Caco-2 (cell line): ENCODE measurements around the gene ABHD8. TPM values are rescaled to one million over a fixed set of nuclear protein-coding genes. Genes with fewer than 3 reads are reported as not detected.

Source experiments
- BruUV-seq: library from RNA; stranded (reverse); fragments of 400-500 nt; replicated peaks from 2 replicates; lab custom pipeline; 2021; lab: Mats Ljungman, UMichigan
- CTCF ChIA-PET: fragments of 300-600 bp; sonication (Branson Sonifier 250); formaldehyde crosslinking; loops from one replicate; lab custom pipeline; 2022; ENCODE audit warnings: antibody characterized with exemption; lab: Charles Lee
- POLR2A ChIA-PET: fragments of 300-600 bp; sonication (Branson Sonifier 250); formaldehyde crosslinking; loops from one replicate; lab custom pipeline; 2022; ENCODE audit warnings: antibody characterized with exemption; lab: Charles Lee
- DNase-seq, 2 experiments: peaks; one replicate each; pipeline versions ENCODE4 v3.0.0 to v3.0.0-alpha.2; 2020 to 2022
- H3K27me3 ChIP-seq: replicated peaks from 2 replicates; pipeline ENCODE4 v1.6.0; 2011; ENCODE audit warnings: low read length; ENCODE audit not compliant: control insufficient read depth, insufficient read depth
- H3K36me3 ChIP-seq: 2 replicates; pipeline ENCODE4 v1.5.1; 2011; ENCODE audit warnings: low read length; ENCODE audit not compliant: control insufficient read depth, insufficient read depth
- H3K4me1 ChIP-seq: fragments of 250-450 bp; sonication (Bioruptor Pico); 2 replicates; pipeline ENCODE4 v1.5.1; 2020; ENCODE audit warnings: mild to moderate bottlenecking
- H3K4me3 ChIP-seq: 2 replicates; pipeline ENCODE4 v1.5.1; 2011; ENCODE audit warnings: low read depth, mild to moderate bottlenecking, control low read depth, low read length
- H3K9me3 ChIP-seq: fragments of 250-450 bp; sonication (Bioruptor Pico); 2 replicates; pipeline ENCODE4 v1.5.1; 2020; ENCODE audit warnings: mild to moderate bottlenecking, moderate library complexity
- H3K27ac Mint-ChIP-seq: one replicate; pipeline ENCODE4 v1.8.0; 2022; ENCODE audit warnings: mixed read lengths; ENCODE audit not compliant: unreplicated experiment
- H3K27me3 Mint-ChIP-seq: one replicate; pipeline ENCODE4 v1.8.0; 2022; ENCODE audit warnings: mixed read lengths; ENCODE audit not compliant: insufficient read depth, unreplicated experiment
- H3K36me3 Mint-ChIP-seq: one replicate; pipeline ENCODE4 v1.8.0; 2022; ENCODE audit warnings: mild to moderate bottlenecking, mixed read lengths; ENCODE audit not compliant: insufficient read depth, unreplicated experiment
- H3K4me1 Mint-ChIP-seq: one replicate; pipeline ENCODE4 v1.8.0; 2022; ENCODE audit warnings: low read depth, mixed read lengths; ENCODE audit not compliant: unreplicated experiment
- H3K4me3 Mint-ChIP-seq: one replicate; pipeline ENCODE4 v1.8.0; 2022; ENCODE audit warnings: mild to moderate bottlenecking, moderate library complexity, mixed read lengths; ENCODE audit not compliant: unreplicated experiment
- H3K9me3 Mint-ChIP-seq: one replicate; pipeline ENCODE4 v1.8.0; 2022; ENCODE audit warnings: mixed read lengths; ENCODE audit not compliant: unreplicated experiment
- CTCF ChIP-seq, 2 experiments: fragments of 200-600 bp in 1 of 2; IDR thresholded peaks; 1 replicate in 1 of 2; 2 replicates in 1 of 2; pipeline versions ENCODE4 v1.5.1 to v1.8.0; 2011 to 2022; ENCODE audit warnings: antibody characterized with exemption in 1 of 2, control low read depth in 1 of 2, inconsistent platforms in 1 of 2, low read depth in 1 of 2, low read length in 1 of 2, mild to moderate bottlenecking in 1 of 2, moderate library complexity in 1 of 2; ENCODE audit not compliant: insufficient read depth in 1 of 2, severe bottlenecking in 1 of 2, unreplicated experiment in 1 of 2
- intact Hi-C: fragments of 100-400 bp; cut with micrococcal nuclease; formaldehyde crosslinking; loops from one replicate; pipeline ENCODE4 v1.10.0; 2022; ENCODE audit not compliant: unreplicated experiment
- total RNA-seq: library from RNA; stranded (reverse); gene quantifications from 2 replicates; pipeline ENCODE4 v1.2.3, GENCODE V29; 2022

The ABHD8 gene
- total RNA-seq, 1 experiment from 2014 or later = 11.3 TPM

- H3K9me3 Mint-ChIP-seq = no peaks in the 10 kb centered on the region
- BruUV-seq = no TSS peak
- no peak for DNase-seq
- H3K27me3 Mint-ChIP-seq = no peaks in the 10 kb centered on the region
- Histone ChIP-seq H3K4me3 (peak overlapping the region; percentile 7), H3K9me3 (no peaks in the 10 kb centered on the region), H3K36me3 (peaks cover under 1% of the 10 kb centered on the region), H3K4me1 (peaks cover 20% of the 10 kb centered on the region), H3K27me3 (no peaks in the 10 kb centered on the region)
- H3K27ac Mint-ChIP-seq = no peak overlapping the region
- peaks cover 25% of the 10 kb centered on the region for H3K36me3 Mint-ChIP-seq
- CTCF ChIA-PET = interaction anchor here (1.7 kb wide), 1 partner anchor 22 kb away, joined by 7 read pairs; the partner anchor contains the start of gene MRPL34
- no peak for TF ChIP-seq CTCF (IDR thresholded peaks at IDR 0.05; ENCODE audit: insufficient read depth in 1 of 2, low read depth in 1 of 2, low read length in 1 of 2, severe bottlenecking in 1 of 2, unreplicated experiment in 1 of 2)
- peak overlapping the region; percentile 75 for H3K4me3 Mint-ChIP-seq
- POLR2A ChIA-PET = interaction anchor here (0.6 to 2.9 kb wide), 3 partner anchors 18 to 1178 kb away, joined by 3 to 17 read pairs (median 4); partner anchors contain the start of gene DDA1
- H3K4me1 Mint-ChIP-seq = no peaks in the 10 kb centered on the region
- intact Hi-C loops = loop anchor here (5.0 kb wide), 1 partner anchor 35 kb away; no protein-coding TSS in a partner anchor
These were observed 23.9 kb upstream of the ABHD8 start for GRCh38 chr19:17327068-17327653.

- H3K27ac Mint-ChIP-seq = no peak overlapping the region
- H3K4me3 ChIP-seq = no peak overlapping the region
- CTCF ChIA-PET = interaction anchor here (0.5 to 1.7 kb wide), 2 partner anchors 10 to 21 kb away, joined by 7 read pairs; partner anchors contain the start of gene MRPL34
- no peaks in the 10 kb centered on the region for H3K9me3 Mint-ChIP-seq
- H3K4me3 Mint-ChIP-seq = no peak overlapping the region
- no peaks in the 10 kb centered on the region; the same call in none of the 2 replicates for H3K36me3 ChIP-seq
- intact Hi-C loops = loop anchor here (5.0 kb wide), 1 partner anchor 34 kb away; no protein-coding TSS in a partner anchor
- BruUV-seq = no TSS peak
- POLR2A ChIA-PET = interaction anchor here (0.6 to 0.9 kb wide), 2 partner anchors 18 to 19 kb away, joined by 4 read pairs; no protein-coding TSS in a partner anchor
- TF ChIP-seq CTCF (IDR thresholded peaks at IDR 0.05; ENCODE audit: insufficient read depth in 1 of 2, low read depth in 1 of 2, low read length in 1 of 2, severe bottlenecking in 1 of 2, unreplicated experiment in 1 of 2) = no peak
- H3K4me1 ChIP-seq = peaks cover 20% of the 10 kb centered on the region
- peaks cover 30% of the 10 kb centered on the region for H3K36me3 Mint-ChIP-seq
- H3K27me3 ChIP-seq = no peaks in the 10 kb centered on the region
- no peaks in the 10 kb centered on the region for H3K4me1 Mint-ChIP-seq
- H3K27me3 Mint-ChIP-seq = no peaks in the 10 kb centered on the region
- no peak for DNase-seq
- no peaks in the 10 kb centered on the region for H3K9me3 ChIP-seq
These were observed 23.4 kb upstream of the ABHD8 start for GRCh38 chr19:17326595-17326966.

GRCh38 chr19:17325881-17326594 is 22.8 kb upstream of the ABHD8 start:
- Histone ChIP-seq H3K4me3 (no peak overlapping the region), H3K36me3 (no peaks in the 10 kb centered on the region; the same call in none of the 2 replicates), H3K4me1 (peaks cover 20% of the 10 kb centered on the region), H3K9me3 (no peaks in the 10 kb centered on the region), H3K27me3 (no peaks in the 10 kb centered on the region)
- Mint-ChIP-seq H3K4me3 (no peak overlapping the region), H3K4me1 (no peaks in the 10 kb centered on the region), H3K36me3 (peaks cover 35% of the 10 kb centered on the region), H3K27me3 (no peaks in the 10 kb centered on the region), H3K27ac (no peak overlapping the region), H3K9me3 (no peaks in the 10 kb centered on the region)
- TF ChIP-seq CTCF (IDR thresholded peaks at IDR 0.05; ENCODE audit: insufficient read depth in 1 of 2, low read depth in 1 of 2, low read length in 1 of 2, severe bottlenecking in 1 of 2, unreplicated experiment in 1 of 2) = no peak
- ChIA-PET POLR2A (interaction anchor here (0.9 kb wide), 1 partner anchor 17 kb away, joined by 4 read pairs; no protein-coding TSS in a partner anchor), CTCF (interaction anchor here (0.5 to 1.7 kb wide), 3 partner anchors 10 to 34 kb away, joined by 3 to 7 read pairs (median 7); partner anchors contain the start of gene MRPL34)
- intact Hi-C loops = loop anchor here (5.0 kb wide), 1 partner anchor 34 kb away; no protein-coding TSS in a partner anchor
- no TSS peak for BruUV-seq
- DNase-seq = no peak
